Stimulated activated CD8-positive, alpha-beta memory T cell treated with anti-CD3 and anti-CD28 coated beads, Interleukin-15, amount 100 ng/mL, for 48 hours (primary cell): ENCODE data around the gene STX17.
"Not testable (repeated sequence)": the region's sequence is repeated elsewhere in the genome, so short reads cannot be mapped to it uniquely, and the experiment has no call there.

ENCODE experiments used
- DNase-seq, 2 donors: peaks; one replicate each; pipeline ENCODE4 v3.0.0-alpha.2; 2020; ENCODE audit warnings: low read depth in 2 of 2

STX17 gene

DNA sequence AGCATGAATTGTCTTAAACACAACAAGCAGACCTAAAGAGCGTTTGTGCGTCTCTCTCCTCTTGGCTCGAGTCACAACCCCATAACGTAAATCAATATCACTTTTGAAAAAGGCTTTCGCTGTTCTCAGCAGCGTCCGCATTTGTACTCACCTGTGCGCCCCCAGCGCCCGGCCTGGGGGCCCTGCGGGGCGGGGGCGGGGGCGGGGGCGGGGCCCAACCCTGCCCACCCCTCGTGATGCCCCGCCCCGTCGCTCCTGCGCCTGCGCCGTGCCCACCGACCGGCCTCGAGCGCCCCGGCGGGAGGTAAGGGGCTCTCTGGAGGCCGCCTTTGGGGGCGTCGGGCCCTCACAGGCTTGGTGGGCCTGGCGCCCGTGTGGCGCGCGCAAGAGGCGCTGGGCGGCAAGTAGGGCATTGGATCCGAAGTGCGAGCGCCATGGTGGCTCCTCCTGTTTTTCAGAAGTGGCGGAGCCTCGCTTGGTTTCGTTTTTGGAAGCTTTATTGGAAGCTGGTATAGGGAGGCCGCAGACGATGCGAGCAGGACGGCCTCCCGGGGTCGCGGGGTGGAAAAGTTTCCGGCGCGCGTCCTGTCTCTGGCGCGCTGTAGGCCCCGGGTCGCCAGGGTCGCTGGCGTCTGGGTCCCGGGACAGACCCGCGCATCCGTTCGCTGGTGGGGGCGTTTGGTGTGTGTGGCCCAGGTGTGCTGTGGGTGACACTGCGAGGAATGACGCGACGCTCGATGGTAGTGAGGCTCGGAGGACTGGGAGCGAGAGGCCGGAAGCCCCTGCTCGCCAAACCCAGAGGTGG is at the start of gene STX17:
Gene STX17, plus strand, starts transcription at position 252 of the 805 bp plus-strand sequence. CDS start 8,586 bp downstream, outside the sequence.
- peak; percentile 71 to 72 for DNase-seq

DNA sequence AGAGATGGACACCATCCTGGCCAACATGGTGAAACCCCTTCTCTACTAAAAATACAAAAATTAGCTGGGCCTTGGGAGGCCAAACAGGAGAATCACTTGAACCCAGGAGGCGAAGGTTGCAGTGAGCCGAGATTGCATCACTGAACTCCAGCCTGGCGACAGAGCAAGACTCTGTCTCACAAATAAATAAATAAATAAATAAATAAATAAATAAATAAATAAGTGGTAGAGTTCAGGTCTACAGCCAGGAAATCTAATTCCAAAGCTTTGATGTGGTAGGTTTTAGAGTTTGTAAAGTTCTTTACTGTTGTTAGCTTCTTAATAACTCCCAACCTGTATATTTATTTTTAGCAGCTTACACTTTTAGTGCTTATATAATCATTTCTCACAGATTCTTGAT is 48.9 kb upstream of the STX17 start:
- DNase-seq, result not testable (repeated sequence)

DNA sequence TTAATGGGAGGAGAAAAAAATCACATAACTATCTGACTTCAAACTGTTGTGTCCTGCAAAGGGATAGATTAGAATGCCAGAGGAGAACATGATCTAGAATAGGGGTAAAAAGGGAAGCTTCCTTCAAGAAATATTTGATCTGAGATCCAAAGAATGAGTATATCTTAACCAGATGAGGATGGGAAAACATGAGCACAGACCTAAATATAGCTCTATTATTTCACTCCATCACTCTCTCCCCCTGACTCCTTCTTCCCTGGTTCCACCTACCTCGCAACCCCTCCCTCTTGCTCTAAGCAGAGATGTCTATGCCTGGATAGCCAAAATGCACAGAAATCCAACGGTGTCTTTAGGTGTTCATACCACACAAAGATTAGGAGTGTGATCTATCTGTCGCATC is 48.4 kb upstream of the STX17 start:
- no peak for DNase-seq

DNA sequence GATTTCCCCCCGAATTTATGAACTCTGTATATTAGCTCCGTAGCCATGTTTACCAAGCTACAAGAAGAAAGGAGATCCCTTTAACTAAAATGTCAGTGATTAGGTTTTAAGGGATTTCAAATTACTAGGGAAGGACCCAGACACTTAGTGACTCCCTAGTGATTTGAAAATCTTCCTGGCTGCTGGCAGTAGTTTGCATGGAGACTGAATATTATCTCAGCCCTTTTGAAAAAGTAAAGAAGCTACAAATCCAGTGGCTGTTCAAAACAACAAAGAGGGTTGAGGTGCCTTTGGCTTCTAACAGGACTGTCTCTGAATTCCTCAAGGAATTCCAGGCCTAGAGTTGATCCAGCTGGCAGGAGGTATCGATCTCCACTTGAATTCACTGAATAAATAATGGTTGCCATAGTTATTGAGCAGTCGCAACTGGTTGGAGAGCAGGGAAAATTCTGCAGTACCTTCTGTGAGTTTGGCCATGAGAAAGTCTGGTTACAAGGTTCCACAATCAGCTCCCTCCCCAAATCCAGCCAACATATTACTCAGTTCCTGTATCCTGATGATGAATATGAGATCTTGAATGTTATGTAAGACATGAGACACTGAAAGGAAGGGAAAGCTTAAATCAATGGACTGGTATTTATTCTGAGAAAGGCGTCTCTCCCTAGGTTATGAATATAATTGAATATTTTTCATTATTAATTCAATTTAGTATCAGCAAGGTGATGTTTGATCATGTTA is 47.0 kb upstream of the STX17 start:
- no peak for DNase-seq

DNA sequence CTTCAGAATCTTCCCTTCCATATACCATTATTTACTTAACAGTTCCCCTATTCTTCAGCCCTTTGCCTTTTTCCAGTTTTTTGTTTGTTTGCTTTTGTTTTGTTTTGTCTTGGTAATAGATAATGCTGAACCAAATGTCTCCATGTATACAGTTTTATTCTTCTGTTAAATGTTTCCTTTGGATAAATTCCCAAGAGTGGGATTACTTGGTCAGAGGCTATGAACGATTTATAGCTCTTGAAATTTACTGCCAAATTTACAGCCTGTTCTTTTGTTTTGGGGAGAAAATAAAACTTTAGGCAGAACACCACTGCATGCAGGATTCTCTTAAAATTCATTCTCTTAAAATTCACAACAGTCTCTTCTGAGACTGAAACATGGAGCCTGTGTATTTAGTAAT is 46.2 kb upstream of the STX17 start:
- DNase-seq, result no peak

DNA sequence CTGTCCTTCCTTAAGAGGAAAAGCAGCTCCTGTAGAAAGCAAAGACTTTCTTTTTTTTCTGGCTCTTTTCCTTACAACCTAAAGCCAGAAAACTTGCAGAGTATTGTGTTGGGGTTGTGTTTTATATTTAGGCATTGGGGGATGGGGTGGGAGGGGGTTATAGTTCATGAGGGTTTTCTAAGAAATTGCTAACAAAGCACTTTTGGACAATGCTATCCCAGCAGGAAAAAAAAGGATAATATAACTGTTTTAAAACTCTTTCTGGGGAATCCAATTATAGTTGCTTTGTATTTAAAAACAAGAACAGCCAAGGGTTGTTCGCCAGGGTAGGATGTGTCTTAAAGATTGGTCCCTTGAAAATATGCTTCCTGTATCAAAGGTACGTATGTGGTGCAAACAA is 42.5 kb upstream of the STX17 start:
- no peak for DNase-seq

DNA sequence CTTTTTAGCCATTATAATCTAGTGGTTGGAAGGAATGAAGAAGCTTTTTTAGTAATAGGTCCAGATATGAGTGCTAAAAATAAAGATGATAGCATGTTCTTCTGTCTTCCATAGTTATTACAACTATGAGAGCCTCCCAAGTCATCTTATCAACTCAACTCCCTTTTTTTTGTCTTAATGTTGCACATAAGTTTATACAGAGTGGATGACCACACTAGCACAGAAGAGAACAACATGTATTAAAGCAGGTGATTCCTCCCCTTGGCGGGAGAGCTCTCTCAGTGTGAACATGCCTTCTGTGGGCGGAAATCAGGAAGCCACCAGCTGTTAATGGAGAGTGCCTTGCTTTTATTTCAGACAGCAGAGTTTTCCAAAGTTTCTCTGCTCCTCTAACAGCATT is 40.1 kb upstream of the STX17 start:
- no peak for DNase-seq

DNA sequence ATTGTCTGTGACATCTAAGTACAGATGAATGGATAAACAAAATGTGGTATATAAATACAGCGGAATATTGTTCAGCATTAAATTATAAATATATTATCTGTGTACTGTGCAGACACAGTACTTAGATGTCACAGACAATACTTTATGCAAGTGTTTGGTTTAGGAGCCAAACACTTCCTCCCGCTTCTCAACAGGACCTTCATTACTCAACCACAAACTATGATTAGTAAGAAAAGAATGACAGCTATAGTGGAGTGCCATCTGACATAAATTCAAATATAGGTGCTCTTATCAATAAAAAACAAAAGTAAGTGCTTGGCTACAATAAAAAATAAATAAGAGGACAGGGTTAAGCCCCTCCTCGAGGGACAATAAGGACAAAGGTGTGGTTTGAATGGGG is 38.9 kb upstream of the STX17 start:
- no peak for DNase-seq

DNA sequence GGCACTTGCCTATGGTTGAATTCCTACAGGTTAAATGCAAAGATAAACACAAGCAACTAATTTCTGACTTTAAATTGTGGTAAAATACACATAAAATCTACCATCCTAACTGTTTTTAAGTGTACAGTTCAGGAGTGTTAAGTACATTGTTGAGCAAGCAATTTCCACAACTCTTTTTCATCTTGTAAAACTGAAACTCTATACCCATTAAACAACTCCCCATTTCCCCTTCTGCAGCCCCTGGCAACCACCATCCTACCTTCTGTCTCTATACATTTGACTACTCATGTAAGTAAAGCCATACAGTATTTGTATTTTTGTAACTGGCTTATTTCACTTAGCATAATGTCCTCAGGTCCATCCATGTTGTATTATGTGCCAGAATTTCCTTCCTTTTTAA is 38.5 kb upstream of the STX17 start:
- no peak for DNase-seq

DNA sequence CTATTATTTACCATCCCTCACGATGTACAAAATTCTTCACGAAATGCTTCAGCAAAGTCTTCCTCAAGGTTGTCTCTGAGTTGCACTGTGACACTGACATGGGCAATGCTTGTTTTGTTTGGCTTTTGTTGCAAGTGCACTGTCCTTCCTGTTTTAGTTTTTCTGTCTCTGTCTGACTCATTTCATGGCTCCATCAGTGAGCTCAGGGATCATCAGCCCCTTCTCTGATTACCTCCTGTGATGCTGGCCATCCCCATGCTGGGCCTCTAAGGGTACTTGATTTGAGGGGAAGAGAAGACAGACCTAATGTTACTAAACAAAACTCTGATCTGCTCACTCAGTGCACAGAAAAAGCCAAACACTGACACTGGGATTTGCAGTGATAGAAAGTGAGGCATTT is 37.6 kb upstream of the STX17 start:
- no peak for DNase-seq

DNA sequence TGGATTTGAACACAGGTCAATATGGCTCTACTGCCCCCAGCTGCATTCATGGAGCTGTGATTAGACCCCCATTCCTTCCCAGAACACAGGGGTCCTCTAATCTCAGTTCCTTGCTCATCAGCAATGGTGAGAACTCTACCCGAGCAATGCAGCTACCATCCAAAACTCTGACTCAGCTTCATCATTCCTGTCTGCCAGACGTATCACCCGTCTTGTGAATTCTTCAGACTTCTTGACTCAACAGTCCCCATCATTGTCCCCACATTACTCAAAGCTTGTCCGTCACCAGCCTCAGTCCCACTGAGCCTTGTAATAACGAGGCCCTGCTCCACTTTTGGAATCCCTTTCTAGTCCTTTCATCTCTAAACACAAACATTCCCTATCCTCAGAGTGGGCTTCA is 36.3 kb upstream of the STX17 start:
- no peak for DNase-seq

DNA sequence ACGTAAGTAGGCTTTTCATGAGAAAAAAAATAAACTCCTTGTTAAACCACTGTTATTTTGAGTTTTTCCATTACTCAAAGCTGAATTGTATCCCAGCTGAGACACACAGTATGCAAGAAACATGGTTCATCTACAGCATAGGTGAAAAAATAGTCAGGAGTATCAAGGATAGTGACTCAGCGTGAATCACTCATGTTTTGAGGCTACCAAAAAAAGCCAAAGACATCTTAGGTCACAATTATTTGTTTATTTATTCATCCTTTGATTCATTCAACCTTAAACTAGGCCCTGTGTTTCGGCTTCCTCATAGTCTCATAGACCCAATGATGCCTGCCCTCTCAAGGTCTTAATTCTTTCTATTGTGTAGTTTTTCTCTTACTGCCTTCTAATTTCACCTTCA is 32.9 kb upstream of the STX17 start:
- no peak for DNase-seq

DNA sequence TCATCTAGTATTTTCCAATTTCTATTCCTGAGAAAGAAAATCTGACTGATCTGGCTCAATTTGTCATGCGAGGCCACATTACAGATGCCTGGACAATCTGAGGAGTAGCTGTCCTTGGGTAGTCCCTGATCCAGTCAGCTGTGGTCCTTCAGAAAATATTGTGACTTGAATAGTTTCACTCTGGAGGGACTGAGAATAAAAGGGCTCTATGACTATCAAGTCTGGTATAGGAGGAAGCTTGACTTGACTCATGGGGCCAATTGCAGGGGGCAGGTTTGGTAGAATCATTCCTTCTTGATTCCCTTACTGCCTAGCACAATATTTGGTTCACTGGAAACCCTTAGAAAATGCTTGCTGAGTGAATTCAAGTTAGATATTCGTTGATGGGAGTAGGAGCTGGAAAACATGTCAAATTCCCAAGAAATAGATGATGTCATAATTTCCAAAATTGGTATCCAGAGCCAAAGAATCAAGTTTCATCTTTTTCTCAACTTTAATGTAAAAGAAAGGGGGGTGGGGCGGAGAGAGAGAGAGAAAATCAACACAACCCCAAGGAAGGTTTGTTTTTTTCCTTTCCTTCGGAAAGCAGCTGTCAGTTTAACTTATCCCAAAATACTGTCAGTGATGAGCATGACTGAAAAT is 32.4 kb upstream of the STX17 start:
- no peak for DNase-seq

DNA sequence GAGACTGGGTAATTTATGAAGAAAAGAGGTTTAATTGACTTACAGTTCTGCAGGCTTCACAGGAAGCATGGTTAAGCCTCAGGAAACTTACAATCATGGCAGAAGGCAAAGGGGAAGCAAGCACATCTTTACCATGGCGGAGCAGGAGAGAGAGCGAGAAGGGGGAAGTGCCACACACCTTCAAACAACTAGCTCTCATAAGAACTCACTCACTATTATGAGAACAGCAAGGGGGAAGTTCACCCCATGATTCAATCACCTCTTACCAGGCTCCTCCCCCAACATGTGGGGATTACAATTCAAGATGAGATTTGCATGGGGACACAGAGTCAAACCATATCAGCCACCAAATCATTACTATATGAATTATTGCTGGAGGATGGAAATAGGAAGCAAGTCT is 30.3 kb upstream of the STX17 start:
- DNase-seq, result no peak

DNA sequence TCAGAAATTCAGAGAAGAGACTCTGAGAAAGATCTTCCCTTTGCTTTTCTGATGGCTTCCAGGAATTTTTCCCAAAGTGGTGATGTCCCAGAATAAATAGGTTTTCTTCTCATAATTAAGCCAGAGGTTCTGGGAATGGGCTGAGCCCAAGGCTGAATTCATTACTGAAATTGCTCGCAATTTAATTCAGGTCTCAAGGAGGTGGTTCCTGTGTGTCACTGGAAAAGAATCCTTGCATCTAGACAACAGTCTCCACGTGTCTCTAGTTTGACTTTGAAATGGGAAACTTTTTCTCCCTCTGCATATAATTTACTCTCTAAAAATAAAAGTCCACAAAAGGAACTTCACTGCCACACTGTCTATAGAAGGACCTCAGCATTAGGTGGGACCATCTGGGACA is 27.8 kb upstream of the STX17 start:
- DNase-seq, result no peak

DNA sequence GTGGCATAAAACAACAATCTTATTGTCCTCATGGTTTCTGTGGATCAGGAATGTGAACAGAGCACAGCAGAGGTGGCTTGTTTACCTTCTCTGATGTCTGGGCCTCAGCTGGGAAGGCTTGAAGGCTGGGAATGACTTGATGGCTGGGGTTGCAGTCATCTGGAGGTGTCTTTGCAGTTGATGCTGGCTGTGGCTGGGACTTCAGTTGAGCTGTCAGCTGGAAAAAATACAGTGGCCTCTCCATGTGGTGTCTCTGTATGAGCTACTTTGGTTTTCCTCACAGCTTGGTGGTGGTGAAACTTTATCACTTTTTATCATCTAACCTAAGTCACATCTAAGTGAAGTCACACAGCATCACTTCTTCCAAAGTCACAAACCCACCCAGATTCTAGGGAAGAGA is 24.7 kb upstream of the STX17 start:
- peak in 1 of 2 donors; percentile 23 for DNase-seq

DNA sequence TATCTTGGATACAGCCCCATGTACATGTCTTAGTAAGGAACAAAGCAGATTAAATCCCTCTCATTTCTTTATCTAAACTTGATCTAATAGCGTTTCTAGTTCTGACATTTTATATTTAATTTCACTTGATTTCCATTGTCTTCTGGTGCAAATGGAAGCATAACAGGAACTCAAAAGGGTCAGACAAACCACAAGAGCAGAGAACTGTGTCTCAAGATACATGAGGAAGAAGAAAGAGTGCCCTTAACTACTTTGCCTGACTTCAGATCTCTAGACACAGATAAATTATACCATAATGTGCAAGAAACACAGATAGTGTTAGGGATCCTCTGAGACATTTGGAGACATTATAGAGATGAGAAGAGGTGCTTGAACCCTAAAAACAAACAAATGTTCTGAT is 20.7 kb upstream of the STX17 start:
- no peak for DNase-seq

DNA sequence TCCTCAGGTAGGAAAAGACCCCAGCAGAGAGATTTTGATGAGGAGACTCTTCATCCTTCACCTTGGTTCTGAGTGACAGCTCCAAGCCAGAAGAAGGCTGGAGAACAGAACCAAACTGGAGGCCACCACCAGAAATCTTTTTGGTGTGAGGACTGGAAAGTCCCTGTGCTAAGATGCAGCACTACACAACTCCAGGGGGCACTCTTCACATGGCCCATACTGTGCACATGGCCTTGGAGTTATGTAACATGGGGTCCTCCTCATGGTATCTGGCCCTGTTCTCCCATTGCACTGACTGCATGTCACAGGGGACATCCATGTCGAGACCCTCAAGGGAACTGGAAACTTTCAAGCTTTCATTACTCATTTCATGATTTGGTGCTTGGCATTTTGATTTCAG is 17.3 kb upstream of the STX17 start:
- no peak for DNase-seq

DNA sequence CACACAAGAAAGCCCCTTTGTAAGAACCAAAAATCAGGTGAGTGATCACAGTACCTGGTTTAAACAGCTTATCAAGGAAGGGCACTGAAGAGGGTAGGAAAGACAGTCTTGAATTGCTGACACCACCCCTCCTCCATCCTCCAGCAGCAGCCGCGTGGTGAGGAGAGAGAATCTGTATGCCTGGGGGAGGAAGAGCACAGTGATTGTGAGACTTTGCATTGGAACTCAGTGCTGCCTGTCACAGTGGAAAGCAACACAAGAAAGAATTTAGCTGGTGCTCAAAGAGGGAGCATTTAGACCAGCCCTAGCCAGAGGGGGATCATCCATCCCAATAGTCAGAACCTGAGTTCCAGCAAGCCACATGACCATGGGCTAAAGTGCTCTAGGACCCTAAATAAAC is 11.6 kb upstream of the STX17 start:
- no peak for DNase-seq

DNA sequence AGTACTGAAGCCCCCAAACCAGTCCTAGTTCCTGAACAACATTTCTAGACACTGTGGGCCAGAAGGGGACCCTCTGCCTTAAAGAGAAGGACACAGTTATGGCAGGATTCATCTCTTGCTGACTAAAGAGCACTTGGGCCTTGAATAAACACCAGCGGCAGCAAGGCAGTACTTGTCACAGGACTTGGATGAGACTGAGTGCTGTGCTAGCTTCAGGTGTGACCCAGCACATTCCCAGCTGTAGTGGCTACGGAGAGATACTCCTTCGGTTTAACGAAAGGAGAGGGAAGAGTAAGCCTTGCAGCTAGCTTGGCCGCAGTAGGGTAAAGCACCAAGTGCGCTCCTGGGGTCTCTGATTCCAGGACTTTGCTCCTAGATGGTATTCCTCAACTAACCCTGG is 10.9 kb upstream of the STX17 start:
- no peak for DNase-seq

DNA sequence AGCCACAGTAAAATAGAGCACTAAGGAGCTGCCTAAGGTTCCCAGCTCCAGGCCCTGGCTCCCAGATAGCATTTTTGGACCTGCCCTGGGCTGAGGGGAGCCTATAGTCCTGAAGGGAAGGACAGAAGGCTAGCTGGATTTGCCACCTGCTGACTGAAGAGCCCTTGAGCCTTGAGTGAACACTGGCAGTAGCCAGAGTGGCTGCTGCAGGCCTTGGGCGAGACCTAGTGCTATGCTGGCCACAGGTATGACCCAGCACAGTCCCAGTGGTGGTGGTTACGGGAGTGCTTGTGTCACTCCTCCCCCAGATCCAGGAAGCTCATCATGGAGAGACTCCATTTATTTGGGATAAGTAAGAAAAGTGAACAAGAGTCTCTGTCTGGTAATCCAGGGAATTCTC is 10.3 kb upstream of the STX17 start:
- DNase-seq, result no peak

DNA sequence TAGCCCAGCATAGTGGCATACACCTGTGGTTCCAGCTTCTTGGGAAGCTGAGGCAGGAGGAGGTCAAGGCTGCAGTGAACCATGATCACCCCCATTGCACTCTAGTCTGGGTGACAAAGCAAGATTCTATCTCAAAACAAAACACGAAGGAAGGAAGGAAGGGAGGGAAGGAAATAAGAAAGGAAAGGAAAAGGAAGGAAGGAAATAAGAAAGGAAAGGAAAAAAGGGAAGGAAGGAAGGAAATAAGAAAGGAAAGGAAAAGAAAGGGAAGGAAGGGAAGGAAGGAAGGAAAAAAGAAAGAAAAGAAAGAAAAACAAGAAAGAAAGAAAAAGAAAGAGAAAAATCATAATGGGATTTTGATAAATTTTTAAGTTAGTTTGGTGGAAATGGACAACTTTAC is 3.1 kb upstream of the STX17 start:
- no peak for DNase-seq

DNA sequence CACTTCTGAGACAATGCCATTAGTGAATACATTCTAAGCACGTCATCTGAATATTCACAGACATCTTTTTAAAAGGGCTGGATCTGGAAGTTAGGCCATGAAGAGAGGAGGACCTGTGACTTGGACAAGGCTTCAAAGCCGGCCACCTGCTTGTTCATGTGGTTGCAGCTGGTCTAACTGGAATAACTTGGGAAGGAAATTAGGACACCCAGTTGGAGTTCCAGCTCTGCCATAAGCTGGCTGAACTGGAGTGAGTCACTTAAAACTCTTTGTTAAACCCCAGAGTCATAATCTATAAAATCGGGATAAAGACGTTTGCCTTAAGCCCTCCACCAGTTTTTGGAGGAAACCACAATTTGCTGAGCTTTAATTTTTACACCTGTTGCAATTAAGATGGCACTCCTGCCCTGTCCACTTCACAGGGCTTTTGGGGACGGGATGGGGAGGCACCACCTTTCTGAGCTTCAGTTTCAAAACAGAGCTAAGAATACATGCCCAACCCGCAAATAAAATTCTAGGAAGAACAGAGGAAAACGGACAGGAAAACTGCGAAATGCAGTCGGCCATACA is 536 bp upstream of the STX17 start:
- DNase-seq, result no peak
